Loucy (cell line): ENCODE results near the gene VPS13D.

Experiments used
- H2AFZ ChIP-seq: fragments of 200-600 bp; sonication (generic); 2 replicates; pipeline ENCODE4 v1.6.0; 2016; ENCODE audit warnings: antibody characterized with exemption, mild to moderate bottlenecking, low read length, moderate library complexity
- H3F3A ChIP-seq: fragments of 200-600 bp; 2 replicates; pipeline ENCODE4 v1.6.0; 2016; ENCODE audit warnings: antibody characterized with exemption, low read depth, mild to moderate bottlenecking
- H3K27me3 ChIP-seq: fragments of 200-600 bp; sonication (generic); 2 replicates; pipeline ENCODE4 v1.6.1; 2014; ENCODE audit warnings: low read length, mild to moderate bottlenecking; ENCODE audit not compliant: insufficient read depth, poor library complexity, severe bottlenecking
- H3K36me3 ChIP-seq: fragments of 200-600 bp; sonication (generic); 2 replicates; pipeline ENCODE4 v1.6.1; 2016; ENCODE audit warnings: low read length; ENCODE audit not compliant: insufficient read depth
- H3K4me1 ChIP-seq: fragments of 200-600 bp; sonication (generic); 2 replicates; pipeline ENCODE4 v1.5.1; 2014; ENCODE audit warnings: low read length, mild to moderate bottlenecking; ENCODE audit not compliant: insufficient read depth, poor library complexity, severe bottlenecking
- H3K4me2 ChIP-seq: fragments of 200-600 bp; sonication (generic); 2 replicates; pipeline ENCODE4 v1.6.0; 2014; ENCODE audit warnings: antibody characterized with exemption, low read length, low read depth, mild to moderate bottlenecking; ENCODE audit not compliant: poor library complexity, severe bottlenecking
- H3K4me3 ChIP-seq: fragments of 200-600 bp; sonication (generic); 2 replicates; pipeline ENCODE4 v1.5.1; 2014; ENCODE audit warnings: low read length, mild to moderate bottlenecking, mixed read lengths; ENCODE audit not compliant: poor library complexity, severe bottlenecking
- H3K79me2 ChIP-seq: fragments of 200-600 bp; sonication (generic); 2 replicates; pipeline ENCODE4 v1.6.1; 2014; ENCODE audit warnings: low read length; ENCODE audit not compliant: insufficient read depth
- H3K9ac ChIP-seq: fragments of 200-600 bp; sonication (generic); 2 replicates; pipeline ENCODE4 v1.6.0; 2014; ENCODE audit warnings: mild to moderate bottlenecking, low read depth, low read length, moderate library complexity; ENCODE audit not compliant: poor library complexity, severe bottlenecking
- H3K9me2 ChIP-seq: fragments of 200-600 bp; sonication (generic); replicated peaks from 2 replicates; pipeline ENCODE4 v1.6.1; 2016; ENCODE audit warnings: low read depth, low read length, mixed read lengths
- H3K9me3 ChIP-seq: fragments of 200-600 bp; sonication (generic); 2 replicates; pipeline ENCODE4 v1.6.1; 2014; ENCODE audit warnings: mild to moderate bottlenecking, antibody characterized with exemption, low read length, low read depth; ENCODE audit not compliant: insufficient read depth
- H4K20me1 ChIP-seq: fragments of 200-600 bp; sonication (generic); 2 replicates; pipeline ENCODE4 v1.6.0; 2014; ENCODE audit warnings: antibody characterized with exemption, low read length, mild to moderate bottlenecking; ENCODE audit not compliant: insufficient read depth, poor library complexity, severe bottlenecking
- EZH2phosphoT487 ChIP-seq: fragments of 200-600 bp; IDR thresholded peaks from 2 replicates; pipeline ENCODE4 v1.6.1; 2018; ENCODE audit warnings: antibody characterized with exemption, mild to moderate bottlenecking, moderate library complexity, borderline replicate concordance
- TF ChIP-seq, protein P1 (sequence below): fragments of 200-600 bp; sonication (generic); conservative IDR thresholded peaks from 2 replicates; pipeline ENCODE4 v1.5.1; 2014; ENCODE audit warnings: mild to moderate bottlenecking, antibody characterized with exemption, low read length

Gene VPS13D

DNA sequence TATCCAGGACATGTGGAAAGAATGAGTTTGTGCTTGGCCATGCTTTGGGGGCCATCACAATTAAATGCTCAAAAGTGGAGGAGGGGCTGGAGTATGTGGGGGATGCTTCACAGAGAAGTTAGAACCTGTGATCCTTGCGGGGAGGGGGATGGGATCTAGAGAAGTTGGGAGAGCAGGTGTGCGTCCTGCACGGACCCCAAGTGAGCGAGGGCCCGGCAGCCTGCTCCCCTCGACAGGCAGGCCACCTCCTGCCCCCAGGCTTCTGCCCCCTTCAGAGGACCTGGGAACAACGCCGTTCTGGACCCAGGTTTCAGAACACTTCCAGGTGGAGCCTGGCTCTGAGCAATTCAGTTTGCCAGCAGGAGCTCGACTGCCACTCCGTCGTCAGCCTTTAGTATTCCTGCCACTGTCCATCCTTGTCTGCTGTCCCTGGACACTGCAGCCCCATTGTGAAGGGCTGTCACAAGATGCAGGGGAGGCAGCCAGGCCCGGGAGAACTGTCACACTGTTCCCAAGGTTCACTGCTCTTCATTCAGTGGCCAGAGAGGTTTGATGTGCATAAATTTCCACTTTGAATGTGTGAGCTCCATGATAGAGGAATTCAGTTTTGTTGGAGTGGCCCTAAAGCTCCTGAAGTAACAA lies 275.9 kb downstream of the VPS13D start:
- Histone ChIP-seq H3K79me2 (no peaks in the 10 kb centered on the region), H3F3A (no peaks in the 10 kb centered on the region), H3K36me3 (peaks cover 15% of the 10 kb centered on the region; the same call in 1 of the 2 replicates), H3K9me3 (no peaks in the 10 kb centered on the region), H3K9ac (no peak overlapping the region), H3K27me3 (no peaks in the 10 kb centered on the region), H2AFZ (no peak overlapping the region), H3K9me2 (no peaks in the 10 kb centered on the region), H4K20me1 (no peaks in the 10 kb centered on the region), H3K4me2 (no peak overlapping the region), H3K4me3 (no peak overlapping the region), H3K4me1 (peaks cover 9% of the 10 kb centered on the region)
- TF ChIP-seq EZH2phosphoT487 = no peak
- TF ChIP-seq, protein P1, sequence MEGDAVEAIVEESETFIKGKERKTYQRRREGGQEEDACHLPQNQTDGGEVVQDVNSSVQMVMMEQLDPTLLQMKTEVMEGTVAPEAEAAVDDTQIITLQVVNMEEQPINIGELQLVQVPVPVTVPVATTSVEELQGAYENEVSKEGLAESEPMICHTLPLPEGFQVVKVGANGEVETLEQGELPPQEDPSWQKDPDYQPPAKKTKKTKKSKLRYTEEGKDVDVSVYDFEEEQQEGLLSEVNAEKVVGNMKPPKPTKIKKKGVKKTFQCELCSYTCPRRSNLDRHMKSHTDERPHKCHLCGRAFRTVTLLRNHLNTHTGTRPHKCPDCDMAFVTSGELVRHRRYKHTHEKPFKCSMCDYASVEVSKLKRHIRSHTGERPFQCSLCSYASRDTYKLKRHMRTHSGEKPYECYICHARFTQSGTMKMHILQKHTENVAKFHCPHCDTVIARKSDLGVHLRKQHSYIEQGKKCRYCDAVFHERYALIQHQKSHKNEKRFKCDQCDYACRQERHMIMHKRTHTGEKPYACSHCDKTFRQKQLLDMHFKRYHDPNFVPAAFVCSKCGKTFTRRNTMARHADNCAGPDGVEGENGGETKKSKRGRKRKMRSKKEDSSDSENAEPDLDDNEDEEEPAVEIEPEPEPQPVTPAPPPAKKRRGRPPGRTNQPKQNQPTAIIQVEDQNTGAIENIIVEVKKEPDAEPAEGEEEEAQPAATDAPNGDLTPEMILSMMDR = no peak

DNA sequence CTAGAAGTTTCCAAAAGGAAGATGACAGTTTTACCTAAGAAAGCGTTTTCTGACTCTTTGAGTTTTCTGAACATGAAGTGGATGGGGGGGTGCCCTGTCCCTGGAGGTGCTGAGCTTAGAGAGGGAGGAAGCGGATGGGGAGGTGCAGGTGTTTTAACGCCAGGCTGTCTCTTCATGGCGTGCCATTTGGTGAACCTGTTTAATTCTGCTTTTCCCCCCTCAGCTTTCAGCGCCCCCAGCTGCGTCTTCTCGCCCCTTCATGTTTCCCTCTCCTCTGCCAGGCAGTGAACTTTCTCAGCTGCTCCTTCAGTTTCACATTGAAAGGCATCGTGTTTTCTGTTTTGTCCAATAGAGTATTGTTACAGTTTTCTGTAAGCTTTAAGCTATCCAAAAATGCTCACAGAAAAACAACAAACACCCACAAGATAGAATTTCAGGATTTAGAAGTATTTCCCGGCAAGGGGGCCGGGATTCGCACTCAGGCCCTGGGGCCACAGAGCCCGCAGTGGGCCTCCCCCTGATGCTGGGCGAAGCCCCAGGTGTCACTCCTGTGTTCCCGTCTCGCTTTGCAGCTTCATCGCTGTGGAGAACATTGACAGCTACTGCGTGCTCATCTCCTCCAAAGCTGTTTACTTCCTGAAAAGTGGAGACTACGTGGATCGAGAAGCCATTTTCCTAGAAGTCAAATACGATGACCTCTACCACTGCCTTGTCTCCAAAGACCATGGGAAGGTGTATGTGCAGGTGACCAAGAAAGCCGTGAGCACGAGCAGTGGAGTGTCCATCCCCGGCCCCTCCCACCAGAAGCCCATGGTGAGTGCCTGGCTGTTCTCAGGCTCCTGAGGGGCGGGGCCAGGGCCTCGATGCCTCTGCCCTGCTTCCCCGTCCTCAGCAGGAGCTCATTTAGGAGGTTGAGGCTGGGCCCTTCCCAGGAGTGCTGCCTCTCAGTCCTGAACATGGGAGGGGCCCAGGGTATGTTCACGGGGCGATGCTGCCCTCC lies 276.8 kb downstream of the VPS13D start:
- Histone ChIP-seq H3K9me3 (no peaks in the 10 kb centered on the region), H3K9me2 (no peaks in the 10 kb centered on the region), H2AFZ (no peak overlapping the region), H3K4me2 (no peak overlapping the region), H4K20me1 (no peaks in the 10 kb centered on the region), H3F3A (no peaks in the 10 kb centered on the region), H3K27me3 (no peaks in the 10 kb centered on the region), H3K4me3 (no peak overlapping the region), H3K79me2 (no peaks in the 10 kb centered on the region), H3K4me1 (peaks cover 12% of the 10 kb centered on the region), H3K9ac (no peak overlapping the region), H3K36me3 (peaks cover 15% of the 10 kb centered on the region; the same call in 1 of the 2 replicates)
- TF ChIP-seq EZH2phosphoT487 = no peak
- TF ChIP-seq, protein P1 = no peak

DNA sequence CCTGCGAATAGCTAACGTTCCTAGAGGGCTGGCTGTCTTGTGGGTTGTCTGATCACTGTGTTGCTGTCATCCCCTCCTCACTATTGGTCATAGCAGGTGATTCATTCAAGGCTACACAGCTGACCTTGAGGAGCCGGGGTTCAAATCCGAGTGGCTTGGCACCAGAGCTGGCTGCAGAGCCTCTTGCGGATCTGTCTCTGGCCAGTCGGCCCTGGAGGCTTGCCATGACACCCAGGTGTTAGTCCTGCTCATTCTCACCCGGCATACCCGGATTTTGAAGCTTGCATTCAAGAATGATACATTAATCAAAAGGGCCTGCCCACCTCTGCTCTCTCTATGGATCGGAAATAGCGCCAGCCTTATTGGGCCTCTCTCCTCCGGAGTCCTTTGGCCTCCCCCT lies 277.8 kb downstream of the VPS13D start:
- no peak overlapping the region for H3K4me3 ChIP-seq
- H3K9me3 ChIP-seq = no peaks in the 10 kb centered on the region
- H2AFZ ChIP-seq = no peak overlapping the region
- H3K9me2 ChIP-seq = no peaks in the 10 kb centered on the region
- TF ChIP-seq, protein P1 = no peak
- TF ChIP-seq EZH2phosphoT487 = no peak
- H4K20me1 ChIP-seq = no peaks in the 10 kb centered on the region
- peaks cover 12% of the 10 kb centered on the region for H3K4me1 ChIP-seq
- H3F3A ChIP-seq = no peaks in the 10 kb centered on the region
- H3K27me3 ChIP-seq = no peaks in the 10 kb centered on the region
- no peak overlapping the region for H3K9ac ChIP-seq
- H3K36me3 ChIP-seq = peaks cover 15% of the 10 kb centered on the region; the same call in 1 of the 2 replicates
- no peaks in the 10 kb centered on the region for H3K79me2 ChIP-seq
- H3K4me2 ChIP-seq = no peak overlapping the region
